Colonic mucosa (tissue), 4 donors: ENCODE measurements around the gene SCN5A. TPM values are rescaled to one million over a fixed set of nuclear protein-coding genes. Genes with fewer than 3 reads are reported as not detected.

Source experiments
- DNase-seq: peaks from one replicate; pipeline ENCODE4 v3.0.0-alpha.2; 2020
- H3K27ac ChIP-seq: fragments of 200-600 bp; one replicate; pipeline ENCODE4 v1.8.0; 2021
- H3K27me3 ChIP-seq: fragments of 200-600 bp; one replicate; pipeline ENCODE4 v1.8.0; 2021
- H3K36me3 ChIP-seq: fragments of 200-600 bp; one replicate; pipeline ENCODE4 v1.8.0; 2021
- H3K4me1 ChIP-seq: fragments of 200-600 bp; one replicate; pipeline ENCODE4 v1.8.0; 2021; ENCODE audit warnings: mild to moderate bottlenecking
- H3K4me3 ChIP-seq: fragments of 200-600 bp; one replicate; pipeline ENCODE4 v1.8.0; 2021
- H3K9ac ChIP-seq, 2 donors: one replicate each; pipeline ENCODE4 v1.7.0; 2013; ENCODE audit warnings: control low read depth in 2 of 2, low read depth in 2 of 2, low read length in 2 of 2
- H3K9me3 ChIP-seq: fragments of 200-600 bp; one replicate; pipeline ENCODE4 v1.8.0; 2021
- intact Hi-C: fragments of 100-400 bp; cut with DNase I; formaldehyde crosslinking; loops from one replicate; pipeline ENCODE4 v1.14.1; 2022
- total RNA-seq, 2 donors: library from RNA; stranded (reverse); fragmentation: NEBNext Ultra II Directional in 1 of 2; extraction: Animal tissue kit (Norgen Biotek cat#: 25700) in 1 of 2; gene quantifications; one replicate each; pipeline ENCODE4 v1.2.1, GENCODE V29; 2021
- TF ChIP-seq, protein P1 (sequence below): fragments of 200-600 bp; IDR thresholded peaks from one replicate; pipeline ENCODE4 v1.8.0; 2022; ENCODE audit warnings: antibody characterized with exemption, mild to moderate bottlenecking
- donor health status: healthy.
- donor health status: DM: no; HTN: no; CAD: no.
- donor health status: DM: no; HTN: no; CAD: no.

SCN5A gene
- total RNA-seq, 2 donors from 2014 or later: 0.32 to 0.45 TPM

DNA sequence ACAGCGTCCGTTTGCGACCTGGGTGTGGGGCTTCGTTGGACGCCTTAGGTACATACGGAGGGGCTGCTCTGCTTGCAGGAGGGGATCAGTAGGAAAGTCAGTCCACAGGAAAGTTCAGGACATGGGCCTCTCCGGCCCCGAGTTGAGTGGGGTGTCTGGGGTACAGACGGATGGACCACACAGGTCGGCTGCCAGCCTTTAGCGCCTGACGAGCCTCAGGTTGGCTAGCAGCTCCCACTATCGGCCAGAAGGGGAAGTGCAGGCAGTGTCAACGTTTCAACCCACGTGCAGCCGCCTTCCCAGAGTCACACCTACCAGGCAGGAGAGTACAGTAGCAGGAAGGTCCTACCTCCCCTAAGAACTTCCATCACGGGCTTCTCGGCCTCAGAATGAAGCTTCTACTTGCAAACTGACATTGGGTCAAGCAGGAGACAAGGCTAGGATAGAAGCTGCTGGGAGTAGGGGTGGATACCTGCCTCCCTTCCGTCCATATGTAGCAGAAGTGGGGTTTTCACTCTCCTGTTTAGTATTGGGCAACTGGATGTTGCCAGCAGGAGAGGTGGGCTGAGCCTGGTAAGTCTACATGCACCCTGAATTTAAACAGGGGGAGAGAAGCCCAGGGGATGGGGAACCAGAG is 1.8 kb upstream of the SCN5A start:
- Histone ChIP-seq H3K27ac (no peak overlapping the region), H3K36me3 (no peaks in the 10 kb centered on the region), H3K4me3 (no peak overlapping the region), H3K27me3 (peaks cover 12% of the 10 kb centered on the region), H3K9ac (no peak overlapping the region), H3K9me3 (no peaks in the 10 kb centered on the region), H3K4me1 (peaks cover 5% of the 10 kb centered on the region)
- TF ChIP-seq, protein P1, sequence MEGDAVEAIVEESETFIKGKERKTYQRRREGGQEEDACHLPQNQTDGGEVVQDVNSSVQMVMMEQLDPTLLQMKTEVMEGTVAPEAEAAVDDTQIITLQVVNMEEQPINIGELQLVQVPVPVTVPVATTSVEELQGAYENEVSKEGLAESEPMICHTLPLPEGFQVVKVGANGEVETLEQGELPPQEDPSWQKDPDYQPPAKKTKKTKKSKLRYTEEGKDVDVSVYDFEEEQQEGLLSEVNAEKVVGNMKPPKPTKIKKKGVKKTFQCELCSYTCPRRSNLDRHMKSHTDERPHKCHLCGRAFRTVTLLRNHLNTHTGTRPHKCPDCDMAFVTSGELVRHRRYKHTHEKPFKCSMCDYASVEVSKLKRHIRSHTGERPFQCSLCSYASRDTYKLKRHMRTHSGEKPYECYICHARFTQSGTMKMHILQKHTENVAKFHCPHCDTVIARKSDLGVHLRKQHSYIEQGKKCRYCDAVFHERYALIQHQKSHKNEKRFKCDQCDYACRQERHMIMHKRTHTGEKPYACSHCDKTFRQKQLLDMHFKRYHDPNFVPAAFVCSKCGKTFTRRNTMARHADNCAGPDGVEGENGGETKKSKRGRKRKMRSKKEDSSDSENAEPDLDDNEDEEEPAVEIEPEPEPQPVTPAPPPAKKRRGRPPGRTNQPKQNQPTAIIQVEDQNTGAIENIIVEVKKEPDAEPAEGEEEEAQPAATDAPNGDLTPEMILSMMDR: peak; percentile 98
- intact Hi-C loops: no loop called here
- DNase-seq: peak; percentile 80

DNA sequence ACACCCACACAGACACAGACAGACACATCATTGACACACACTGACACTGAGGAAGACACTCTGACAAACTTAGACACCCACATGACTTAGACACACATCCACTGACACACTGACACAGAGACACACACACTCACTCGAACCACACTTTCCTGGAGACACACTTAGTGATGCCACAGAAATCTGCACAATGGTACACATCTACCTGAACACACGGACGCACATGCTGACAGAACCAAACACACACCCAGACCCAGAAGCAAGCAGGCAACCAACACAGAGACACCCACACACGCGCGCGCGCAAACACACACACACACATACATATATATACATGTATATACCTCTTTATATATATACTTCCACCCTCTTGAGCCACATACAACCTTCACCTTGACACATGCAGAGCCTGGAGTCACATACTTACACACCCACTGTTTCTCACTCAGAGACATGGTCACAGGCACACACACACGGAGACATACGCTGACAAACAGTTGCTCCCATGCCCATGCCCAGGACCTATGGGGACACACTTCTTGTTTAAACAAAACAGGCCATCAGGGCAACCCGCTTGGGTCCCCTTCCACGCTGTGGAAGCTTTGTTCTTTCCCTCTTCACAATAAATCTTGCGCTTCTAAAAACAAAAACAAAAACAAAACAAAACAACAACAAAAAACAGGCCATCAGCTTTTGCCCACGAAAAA is 913 bp upstream of the SCN5A start:
- intact Hi-C loops: no loop called here
- Histone ChIP-seq H3K36me3 (no peaks in the 10 kb centered on the region), H3K9me3 (no peaks in the 10 kb centered on the region), H3K4me3 (no peak overlapping the region), H3K9ac (no peak overlapping the region), H3K4me1 (peaks cover 5% of the 10 kb centered on the region), H3K27me3 (peaks cover 12% of the 10 kb centered on the region), H3K27ac (no peak overlapping the region)
- TF ChIP-seq, protein P1: no peak
- no peak for DNase-seq

DNA sequence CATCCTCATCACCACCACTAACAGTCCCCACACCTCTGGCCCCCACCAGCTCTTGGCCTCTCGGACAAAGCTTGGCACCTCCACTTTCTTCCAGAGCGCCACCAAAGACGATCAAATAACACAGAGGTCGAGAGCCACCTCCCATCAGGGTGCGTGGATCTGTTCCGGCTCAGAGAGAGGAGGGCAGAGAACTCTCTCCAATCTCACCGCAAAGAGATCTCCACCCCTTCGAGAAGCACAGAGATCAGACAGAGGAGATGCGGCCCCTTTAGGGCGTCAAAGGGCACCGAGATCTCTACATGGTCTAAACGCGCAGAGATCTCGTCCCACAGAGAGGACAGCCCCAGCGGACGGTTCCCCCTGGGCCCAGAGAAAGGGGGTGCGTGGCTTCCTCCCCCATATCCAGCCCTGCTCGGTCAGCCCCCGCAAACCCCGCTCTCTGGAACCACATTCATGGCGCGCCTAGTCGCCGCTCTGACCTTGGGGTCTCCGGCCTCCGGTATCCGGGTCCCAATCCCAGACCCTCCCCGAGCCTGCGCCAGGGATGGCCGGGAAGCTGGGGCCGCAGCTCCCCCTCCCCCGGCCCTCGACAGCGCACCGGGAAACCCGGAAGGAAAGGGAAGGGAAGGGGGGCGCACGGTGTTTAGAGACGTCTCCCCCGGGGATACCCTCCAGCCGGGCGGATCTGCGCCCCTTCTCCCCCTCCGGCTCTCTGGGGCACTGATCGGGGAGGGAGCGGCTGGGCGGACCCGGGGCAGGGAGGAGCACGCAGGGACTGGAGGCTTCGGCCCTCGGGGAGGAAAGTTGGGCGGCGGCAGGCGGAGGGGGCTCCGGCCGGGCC is 608 bp downstream of the SCN5A start:
- H3K9me3 ChIP-seq: no peaks in the 10 kb centered on the region
- H3K4me3 ChIP-seq: peak overlapping the region; percentile 44
- no peaks in the 10 kb centered on the region for H3K36me3 ChIP-seq
- H3K27ac ChIP-seq: no peak overlapping the region
- peaks cover 5% of the 10 kb centered on the region for H3K4me1 ChIP-seq
- H3K27me3 ChIP-seq: peaks cover 12% of the 10 kb centered on the region
- intact Hi-C loops: no loop called here
- TF ChIP-seq, protein P1: no peak
- DNase-seq: no peak
- peak overlapping the region in 1 of 2 donors; percentile 62 for H3K9ac ChIP-seq

DNA sequence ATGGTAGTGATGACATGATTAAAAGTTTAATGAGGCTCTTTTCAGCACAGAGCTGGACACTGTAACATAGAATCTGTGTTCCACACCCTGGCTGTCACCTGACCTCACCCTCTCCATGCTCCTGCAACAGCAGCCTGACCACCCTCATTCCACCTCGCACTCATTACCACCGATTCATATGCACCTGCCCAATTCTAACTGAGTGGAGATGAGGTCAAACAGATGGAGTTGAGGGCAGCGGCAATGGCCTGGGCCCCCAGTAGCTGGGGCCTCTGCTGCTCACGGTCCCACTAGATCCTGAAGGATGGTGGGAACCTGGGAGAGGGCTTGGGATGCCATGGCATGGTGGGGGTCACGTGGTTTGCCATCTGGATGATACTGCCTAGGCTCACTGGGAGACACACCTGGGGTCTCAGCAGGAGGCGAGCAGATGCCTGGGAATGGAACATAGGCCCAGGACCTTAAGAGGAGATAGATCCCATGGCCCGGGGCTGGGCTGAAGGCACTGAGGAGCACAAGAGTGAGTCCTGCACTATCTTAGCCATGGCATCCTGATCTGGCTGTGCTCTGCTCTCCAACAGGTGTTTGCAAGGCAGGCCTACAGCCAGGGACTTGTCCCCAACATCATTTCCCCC is 1.3 kb downstream of the SCN5A start:
- H3K27me3 ChIP-seq: peaks cover 12% of the 10 kb centered on the region
- intact Hi-C loops: no loop called here
- DNase-seq: no peak

More for the DNA sequence above, 1.3 kb downstream of the SCN5A start:
- no peaks in the 10 kb centered on the region for H3K36me3 ChIP-seq
- H3K27ac ChIP-seq: no peak overlapping the region
- TF ChIP-seq, protein P1: no peak
- H3K9me3 ChIP-seq: no peaks in the 10 kb centered on the region
- H3K9ac ChIP-seq: no peak overlapping the region
- peaks cover 5% of the 10 kb centered on the region for H3K4me1 ChIP-seq
- H3K4me3 ChIP-seq: no peak overlapping the region
